ENCODE data around the gene DACH1.

Gene DACH1

GRCh38 chr13:71882120-71882519 is 15.1 kb upstream of the DACH1 start:
- H3K4me3 ChIP-seq (ENCODE audit: low read depth, low read length) = no peak overlapping the region
- CTCF ChIA-PET = interaction anchor here (0.8 kb wide), 1 partner anchor 793 kb away, joined by 3 read pairs; no protein-coding TSS in a partner anchor
- H3K27ac ChIP-seq (ENCODE audit: extremely low read depth, low read depth, low read length) = no peak overlapping the region
- H3K9me3 ChIP-seq (ENCODE audit: control insufficient read depth, insufficient read depth, low read depth, low read length) = no peaks in the 10 kb centered on the region
- no peaks in the 10 kb centered on the region for H3K36me3 ChIP-seq (ENCODE audit: control insufficient read depth in 2 of 2, insufficient read depth in 1 of 2, low read length in 2 of 2)
- POLR2A ChIA-PET = no interaction called here
- 0 out of 2 replicates have a peak, but pooled peaks cover 3% of the 10 kb centered on the region for H3K4me1 ChIP-seq (ENCODE audit: control insufficient read depth, insufficient read depth, low read length)
- TF ChIP-seq CTCF (tag by site-specific recombination; IDR thresholded peaks at IDR 0.05) = no peak
- no peak for TF ChIP-seq ZNF549 (tag by site-specific recombination; IDR thresholded peaks at IDR 0.05)
- no peak for TF ChIP-seq ZXDB (tag by site-specific recombination; IDR thresholded peaks at IDR 0.05)
- no peak for TF ChIP-seq ZFHX2 (tag by site-specific recombination; conservative IDR thresholded peaks at IDR 0.05)
- no peak for TF ChIP-seq ZNF785 (tag by site-specific recombination; IDR thresholded peaks at IDR 0.05)
- TF ChIP-seq ZNF248 (tag by site-specific recombination; IDR thresholded peaks at IDR 0.05) = no peak
- TF ChIP-seq ZNF654 (tag by site-specific recombination; IDR thresholded peaks at IDR 0.05; ENCODE audit: low read depth) = no peak
- TF ChIP-seq ZNF560 (tag by site-specific recombination; IDR thresholded peaks at IDR 0.05; ENCODE audit: borderline replicate concordance) = no peak
- no peak for TF ChIP-seq ZNF544 (tag by site-specific recombination; IDR thresholded peaks at IDR 0.05)
- no peak for TF ChIP-seq ZNF777 (tag by site-specific recombination; IDR thresholded peaks at IDR 0.05; ENCODE audit: borderline replicate concordance)
- no peak for TF ChIP-seq ZNF391 (tag by site-specific recombination; IDR thresholded peaks at IDR 0.05; ENCODE audit: borderline replicate concordance, low read depth)
- no peak for TF ChIP-seq ZNF174 (tag by site-specific recombination; IDR thresholded peaks at IDR 0.05)
- TF ChIP-seq ELK4 (IDR thresholded peaks at IDR 0.05; ENCODE audit: borderline replicate concordance, low read depth, low read length) = no peak
- TF ChIP-seq GLI2 (tag by site-specific recombination; IDR thresholded peaks at IDR 0.05; ENCODE audit: borderline replicate concordance, low read depth) = no peak
- no peak for TF ChIP-seq ZNF138 (tag by site-specific recombination; IDR thresholded peaks at IDR 0.05; ENCODE audit: borderline replicate concordance)
- no peak for TF ChIP-seq REST (tag by site-specific recombination; IDR thresholded peaks at IDR 0.05)

- H3K4me1 ChIP-seq (ENCODE audit: control insufficient read depth, insufficient read depth, low read length) = 0 out of 2 replicates have a peak, but pooled peaks cover 3% of the 10 kb centered on the region
- no peak overlapping the region for H3K27ac ChIP-seq (ENCODE audit: extremely low read depth, low read depth, low read length)
- no peaks in the 10 kb centered on the region for H3K36me3 ChIP-seq (ENCODE audit: control insufficient read depth in 2 of 2, insufficient read depth in 1 of 2, low read length in 2 of 2)
- ChIA-PET CTCF (no interaction called here), POLR2A (no interaction called here)
- TF ChIP-seq ZNF350 (tag by site-specific recombination; IDR thresholded peaks at IDR 0.05) (no peak), ZNF629 (tag by site-specific recombination; IDR thresholded peaks at IDR 0.05) (no peak), ZNF626 (tag by site-specific recombination; IDR thresholded peaks at IDR 0.05) (no peak), ZNF571 (tag by site-specific recombination; IDR thresholded peaks at IDR 0.05) (no peak), ZBTB1 (tag by site-specific recombination; IDR thresholded peaks at IDR 0.05) (no peak), ZNF274 (IDR thresholded peaks at IDR 0.05; ENCODE audit: low read length) (no peak), ZNF274 (tag by site-specific recombination; IDR thresholded peaks at IDR 0.05; ENCODE audit: borderline replicate concordance) (no peak), RBAK (tag by site-specific recombination; IDR thresholded peaks at IDR 0.05) (no peak), ZNF521 (tag by site-specific recombination; IDR thresholded peaks at IDR 0.05) (no peak), FEZF1 (tag by site-specific recombination; IDR thresholded peaks at IDR 0.05) (no peak)
- H3K9me3 ChIP-seq (ENCODE audit: control insufficient read depth, insufficient read depth, low read depth, low read length) = no peaks in the 10 kb centered on the region
- no peak overlapping the region for H3K4me3 ChIP-seq (ENCODE audit: low read depth, low read length)
Observed at GRCh38 chr13:71880753-71881541, 13.9 kb upstream of the DACH1 start.
